Upper lobe of left lung (tissue), 4 donors: ENCODE data around the gene PTGIR.

Experiments
- EP300 ChIP-seq, 4 donors: sonication (generic); formaldehyde crosslinking; IDR thresholded peaks; one replicate each; pipeline ENCODE4 v1.5.1; 2017; ENCODE audit warnings: antibody characterized with exemption in 4 of 4, control low read depth in 2 of 4
- POLR2A ChIP-seq, 4 donors: fragments of 450-650 bp; IDR thresholded peaks; one replicate each; pipeline ENCODE4 v1.5.1; 2016 to 2017; ENCODE audit warnings: antibody characterized with exemption in 4 of 4, mild to moderate bottlenecking in 2 of 4
- POLR2AphosphoS5 ChIP-seq, 2 donors: sonication (generic); formaldehyde crosslinking; IDR thresholded peaks; one replicate each; pipeline ENCODE4 v1.5.1; 2017; ENCODE audit warnings: antibody characterized with exemption in 2 of 2
- TF ChIP-seq, protein P1 (sequence below), 6 experiments: fragments of 450-650 bp in 4 of 6; fragments of 200-600 bp in 2 of 6; sonication (generic) in 2 of 6; IDR thresholded peaks; one replicate each; pipeline ENCODE4 v1.5.1; 2016 to 2019; ENCODE audit warnings: antibody characterized with exemption in 6 of 6

DNA sequence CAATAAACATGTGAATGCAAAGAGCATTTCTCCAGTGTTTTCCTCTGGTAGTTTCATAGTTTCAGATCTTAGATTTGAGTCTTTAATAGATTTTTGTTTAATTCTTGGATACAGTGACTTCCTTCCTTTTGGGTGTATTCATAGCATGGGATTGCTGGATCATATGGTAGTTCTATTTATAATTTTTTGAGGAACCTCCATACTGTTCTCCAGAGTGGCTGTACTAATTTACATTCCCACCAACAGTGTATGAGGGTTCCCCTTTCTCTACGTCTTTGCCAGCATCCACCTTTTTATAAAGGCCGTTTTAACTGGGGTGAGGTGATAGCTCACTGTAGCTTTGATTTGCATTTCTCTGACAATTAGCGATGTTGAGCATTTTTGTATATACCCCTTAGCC is 33.0 kb downstream of the PTGIR start:
- TF ChIP-seq POLR2A (IDR thresholded peaks at IDR 0.05) (no peak), EP300 (IDR thresholded peaks at IDR 0.05) (no peak), POLR2AphosphoS5 (IDR thresholded peaks at IDR 0.05) (no peak)
- TF ChIP-seq, protein P1, sequence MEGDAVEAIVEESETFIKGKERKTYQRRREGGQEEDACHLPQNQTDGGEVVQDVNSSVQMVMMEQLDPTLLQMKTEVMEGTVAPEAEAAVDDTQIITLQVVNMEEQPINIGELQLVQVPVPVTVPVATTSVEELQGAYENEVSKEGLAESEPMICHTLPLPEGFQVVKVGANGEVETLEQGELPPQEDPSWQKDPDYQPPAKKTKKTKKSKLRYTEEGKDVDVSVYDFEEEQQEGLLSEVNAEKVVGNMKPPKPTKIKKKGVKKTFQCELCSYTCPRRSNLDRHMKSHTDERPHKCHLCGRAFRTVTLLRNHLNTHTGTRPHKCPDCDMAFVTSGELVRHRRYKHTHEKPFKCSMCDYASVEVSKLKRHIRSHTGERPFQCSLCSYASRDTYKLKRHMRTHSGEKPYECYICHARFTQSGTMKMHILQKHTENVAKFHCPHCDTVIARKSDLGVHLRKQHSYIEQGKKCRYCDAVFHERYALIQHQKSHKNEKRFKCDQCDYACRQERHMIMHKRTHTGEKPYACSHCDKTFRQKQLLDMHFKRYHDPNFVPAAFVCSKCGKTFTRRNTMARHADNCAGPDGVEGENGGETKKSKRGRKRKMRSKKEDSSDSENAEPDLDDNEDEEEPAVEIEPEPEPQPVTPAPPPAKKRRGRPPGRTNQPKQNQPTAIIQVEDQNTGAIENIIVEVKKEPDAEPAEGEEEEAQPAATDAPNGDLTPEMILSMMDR (IDR thresholded peaks at IDR 0.05) = no peak
